MM.1S (cell line): ENCODE measurements around the gene PUS10.

Experiments
- DNase-seq: peaks from one replicate; pipeline ENCODE4 v3.0.0-alpha.2; 2015
- H2AFZ ChIP-seq: fragments of 300-600 bp; sonication (generic); 2 replicates; pipeline ENCODE4 v1.6.0; 2016; ENCODE audit warnings: antibody characterized with exemption, low read length
- H3F3A ChIP-seq: fragments of 300-600 bp; sonication (generic); 2 replicates; pipeline ENCODE4 v1.6.1; 2016; ENCODE audit warnings: mild to moderate bottlenecking, antibody characterized with exemption, low read length, moderate library complexity, mixed read lengths; ENCODE audit not compliant: insufficient read depth
- H3K27ac ChIP-seq: fragments of 300-600 bp; sonication (generic); 2 replicates; pipeline ENCODE4 v1.5.1; 2016; ENCODE audit warnings: mild to moderate bottlenecking, low read length
- H3K27me3 ChIP-seq: fragments of 300-600 bp; sonication (generic); replicated peaks from 2 replicates; pipeline ENCODE4 v1.6.0; 2016; ENCODE audit warnings: low read length; ENCODE audit not compliant: insufficient read depth
- H3K36me3 ChIP-seq: fragments of 300-600 bp; sonication (generic); replicated peaks from 2 replicates; pipeline ENCODE4 v1.6.1; 2016; ENCODE audit warnings: mild to moderate bottlenecking, low read length, mixed read lengths; ENCODE audit not compliant: insufficient read depth
- H3K4me1 ChIP-seq: fragments of 300-600 bp; sonication (generic); 2 replicates; pipeline ENCODE4 v1.6.1; 2016; ENCODE audit warnings: low read length, mixed read lengths
- H3K4me2 ChIP-seq: fragments of 300-600 bp; sonication (generic); 2 replicates; pipeline ENCODE4 v1.6.0; 2016; ENCODE audit warnings: low read depth, low read length
- H3K4me3 ChIP-seq: fragments of 300-600 bp; sonication (generic); 2 replicates; pipeline ENCODE4 v1.5.1; 2016; ENCODE audit warnings: low read length, mixed read lengths
- H3K79me2 ChIP-seq: fragments of 300-600 bp; sonication (generic); 2 replicates; pipeline ENCODE4 v1.6.1; 2016; ENCODE audit warnings: mixed run types, low read length, mixed read lengths
- H3K9ac ChIP-seq: fragments of 300-600 bp; sonication (generic); 2 replicates; pipeline ENCODE4 v1.6.1; 2016; ENCODE audit warnings: low read length, mixed read lengths
- H3K9me2 ChIP-seq: fragments of 300-600 bp; sonication (generic); replicated peaks from 2 replicates; pipeline ENCODE4 v1.6.1; 2016; ENCODE audit warnings: mild to moderate bottlenecking, low read length, mixed read lengths; ENCODE audit not compliant: insufficient read depth
- H3K9me3 ChIP-seq: fragments of 300-600 bp; sonication (generic); replicated peaks from 2 replicates; pipeline ENCODE4 v1.6.1; 2016; ENCODE audit warnings: mild to moderate bottlenecking, low read length, mixed read lengths; ENCODE audit not compliant: insufficient read depth
- H4K20me1 ChIP-seq: fragments of 300-600 bp; sonication (generic); 2 replicates; pipeline ENCODE4 v1.6.1; 2016; ENCODE audit warnings: mild to moderate bottlenecking, low read length, moderate library complexity, mixed read lengths; ENCODE audit not compliant: insufficient read depth
- EZH2 ChIP-seq: fragments of 300-600 bp; sonication (generic); optimal IDR thresholded peaks from 2 replicates; pipeline ENCODE3; 2017; ENCODE audit warnings: low read depth, mild to moderate bottlenecking, antibody characterized with exemption, low read length, mixed read lengths
- EZH2phosphoT487 ChIP-seq: fragments of 300-600 bp; sonication (generic); IDR thresholded peaks from 2 replicates; pipeline ENCODE4 v1.6.1; 2018; ENCODE audit warnings: antibody characterized with exemption, low read length
- TF ChIP-seq, protein P1 (sequence below): fragments of 300-600 bp; sonication (generic); IDR thresholded peaks from 2 replicates; pipeline ENCODE4 v1.5.1; 2016; ENCODE audit warnings: antibody characterized with exemption, low read length, mixed read lengths

PUS10 gene

DNA sequence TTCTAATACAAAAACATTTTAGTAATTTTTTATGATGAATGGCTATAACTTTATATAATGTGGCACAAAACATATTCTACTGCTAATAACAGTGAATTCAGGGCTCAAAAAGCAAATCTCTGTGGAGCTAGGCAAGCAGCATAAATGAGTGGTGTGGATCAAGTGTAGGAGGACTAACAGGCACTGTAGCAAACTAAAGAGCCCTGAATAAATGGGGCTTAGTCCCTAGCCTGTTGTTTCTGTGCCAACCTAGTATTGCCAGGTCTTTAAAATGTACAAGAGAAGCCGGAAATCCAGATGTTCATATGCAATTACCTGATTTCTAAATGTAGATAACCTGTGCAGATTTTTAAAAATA is 118.2 kb downstream of the PUS10 start:
- H3K4me2 ChIP-seq, result no peak overlapping the region
- TF ChIP-seq, protein P1, sequence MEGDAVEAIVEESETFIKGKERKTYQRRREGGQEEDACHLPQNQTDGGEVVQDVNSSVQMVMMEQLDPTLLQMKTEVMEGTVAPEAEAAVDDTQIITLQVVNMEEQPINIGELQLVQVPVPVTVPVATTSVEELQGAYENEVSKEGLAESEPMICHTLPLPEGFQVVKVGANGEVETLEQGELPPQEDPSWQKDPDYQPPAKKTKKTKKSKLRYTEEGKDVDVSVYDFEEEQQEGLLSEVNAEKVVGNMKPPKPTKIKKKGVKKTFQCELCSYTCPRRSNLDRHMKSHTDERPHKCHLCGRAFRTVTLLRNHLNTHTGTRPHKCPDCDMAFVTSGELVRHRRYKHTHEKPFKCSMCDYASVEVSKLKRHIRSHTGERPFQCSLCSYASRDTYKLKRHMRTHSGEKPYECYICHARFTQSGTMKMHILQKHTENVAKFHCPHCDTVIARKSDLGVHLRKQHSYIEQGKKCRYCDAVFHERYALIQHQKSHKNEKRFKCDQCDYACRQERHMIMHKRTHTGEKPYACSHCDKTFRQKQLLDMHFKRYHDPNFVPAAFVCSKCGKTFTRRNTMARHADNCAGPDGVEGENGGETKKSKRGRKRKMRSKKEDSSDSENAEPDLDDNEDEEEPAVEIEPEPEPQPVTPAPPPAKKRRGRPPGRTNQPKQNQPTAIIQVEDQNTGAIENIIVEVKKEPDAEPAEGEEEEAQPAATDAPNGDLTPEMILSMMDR, result no peak
- TF ChIP-seq EZH2, result no peak
- TF ChIP-seq EZH2phosphoT487, result no peak
- no peak overlapping the region for H2AFZ ChIP-seq
- no peaks in the 10 kb centered on the region for H3K9me2 ChIP-seq
- H3K4me1 ChIP-seq, result no peaks in the 10 kb centered on the region
- H3K27me3 ChIP-seq, result no peaks in the 10 kb centered on the region
- H3K27ac ChIP-seq, result no peak overlapping the region
- no peak for DNase-seq
- no peak overlapping the region for H3K4me3 ChIP-seq
- H3K79me2 ChIP-seq, result no peaks in the 10 kb centered on the region
- H3K9me3 ChIP-seq, result no peaks in the 10 kb centered on the region
- no peak overlapping the region for H3K9ac ChIP-seq
- H3K36me3 ChIP-seq, result no peaks in the 10 kb centered on the region
- no peaks in the 10 kb centered on the region for H3F3A ChIP-seq
- no peaks in the 10 kb centered on the region for H4K20me1 ChIP-seq

DNA sequence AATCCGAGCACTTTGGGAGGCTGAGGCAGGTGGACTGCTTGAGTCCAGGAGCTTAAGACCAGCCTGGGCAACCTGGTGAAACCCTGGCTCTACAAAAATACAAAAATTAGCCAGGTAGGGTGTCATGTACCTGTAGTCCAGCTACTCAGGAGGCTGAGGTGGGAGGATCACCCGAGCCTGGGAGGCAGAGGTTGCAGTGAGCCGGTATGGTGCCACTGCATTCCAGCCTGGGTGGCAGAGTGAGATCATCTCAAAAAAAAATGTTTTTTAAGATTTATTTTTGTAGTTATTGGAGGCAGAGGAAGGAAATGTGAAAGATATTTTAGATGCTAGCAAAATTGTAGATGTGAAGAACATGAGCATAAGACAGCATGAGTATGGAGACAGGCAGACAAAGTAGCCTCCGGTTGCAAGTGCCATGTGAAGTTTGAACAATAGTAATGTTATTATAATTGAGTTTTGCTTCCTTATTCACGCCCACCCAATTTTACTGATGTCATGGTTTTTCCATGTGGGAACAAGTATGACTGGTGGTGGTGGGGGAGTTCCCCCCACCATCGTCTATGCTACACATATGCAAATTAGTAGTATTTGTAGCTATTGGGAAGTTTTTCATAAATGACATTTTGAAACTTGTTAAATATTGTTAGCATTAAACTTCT is 118.7 kb downstream of the PUS10 start:
- Histone ChIP-seq H3K36me3 (no peaks in the 10 kb centered on the region), H3K9me2 (no peaks in the 10 kb centered on the region), H3F3A (no peaks in the 10 kb centered on the region), H3K79me2 (no peaks in the 10 kb centered on the region), H2AFZ (no peak overlapping the region), H3K4me3 (no peak overlapping the region), H3K9me3 (no peaks in the 10 kb centered on the region), H3K4me1 (no peaks in the 10 kb centered on the region), H4K20me1 (no peaks in the 10 kb centered on the region), H3K4me2 (no peak overlapping the region), H3K27me3 (no peaks in the 10 kb centered on the region), H3K9ac (no peak overlapping the region), H3K27ac (no peak overlapping the region)
- DNase-seq, result no peak
- TF ChIP-seq EZH2, result no peak
- TF ChIP-seq EZH2phosphoT487, result no peak
- TF ChIP-seq, protein P1, result no peak

DNA sequence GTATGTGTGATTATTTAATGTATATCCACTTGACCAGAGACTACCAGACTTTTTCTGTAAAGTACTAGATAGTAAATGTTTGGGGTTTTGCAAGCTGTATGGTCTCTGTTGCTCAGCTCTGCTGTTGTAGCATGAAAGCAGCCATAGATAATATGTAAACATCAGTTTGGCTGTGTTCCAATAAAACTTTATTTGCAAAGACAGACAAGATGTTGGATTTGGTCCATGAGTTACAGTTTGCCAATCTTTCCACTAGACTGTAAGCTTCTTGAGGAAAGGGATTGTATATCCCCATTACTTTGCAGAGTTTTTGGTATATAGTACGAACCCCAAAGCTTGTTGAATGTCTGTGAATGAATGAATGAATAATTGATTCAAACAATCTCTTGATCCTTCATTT is 119.5 kb downstream of the PUS10 start:
- H3K27me3 ChIP-seq, result no peaks in the 10 kb centered on the region
- no peak for DNase-seq
- no peak for TF ChIP-seq EZH2phosphoT487
- TF ChIP-seq, protein P1, result no peak
- TF ChIP-seq EZH2, result no peak
- H3K9me3 ChIP-seq, result no peaks in the 10 kb centered on the region
- H4K20me1 ChIP-seq, result no peaks in the 10 kb centered on the region
- no peaks in the 10 kb centered on the region for H3F3A ChIP-seq
- no peak overlapping the region for H3K27ac ChIP-seq
- no peak overlapping the region for H2AFZ ChIP-seq
- H3K9me2 ChIP-seq, result no peaks in the 10 kb centered on the region
- no peak overlapping the region for H3K9ac ChIP-seq
- no peaks in the 10 kb centered on the region for H3K4me1 ChIP-seq
- no peak overlapping the region for H3K4me3 ChIP-seq
- H3K79me2 ChIP-seq, result no peaks in the 10 kb centered on the region
- no peak overlapping the region for H3K4me2 ChIP-seq
- no peaks in the 10 kb centered on the region for H3K36me3 ChIP-seq
